GM10248 (cell line): ENCODE measurements around the gene ENPEP.
"Not testable (repeated sequence)": the region's sequence is repeated elsewhere in the genome, so short reads cannot be mapped to it uniquely, and the experiment has no call there.

Source experiments
- CTCF ChIA-PET: fragments of 300-600 bp; sonication (Branson Sonifier 250); formaldehyde crosslinking; extraction: SDS; loops from one replicate; lab custom pipeline; 2021; ENCODE audit warnings: antibody characterized with exemption; lab: Yijun Ruan, JAX
- POLR2A ChIA-PET: fragments of 350-650 bp; sonication (Branson Sonifier 250); formaldehyde crosslinking; extraction: SDS; loops from one replicate; lab custom pipeline; 2020; ENCODE audit warnings: antibody characterized with exemption; lab: Yijun Ruan, JAX
- DNase-seq: peaks from one replicate; pipeline ENCODE4 v3.0.0; 2012; ENCODE audit errors: extremely low spot score
- TF ChIP-seq, protein P1 (sequence below): IDR thresholded peaks from 2 replicates; pipeline ENCODE4 v1.5.1; 2012; ENCODE audit warnings: mild to moderate bottlenecking, low read depth; ENCODE audit errors: extremely low read depth, missing control alignments, control extremely low read depth

The ENPEP gene, protein sequence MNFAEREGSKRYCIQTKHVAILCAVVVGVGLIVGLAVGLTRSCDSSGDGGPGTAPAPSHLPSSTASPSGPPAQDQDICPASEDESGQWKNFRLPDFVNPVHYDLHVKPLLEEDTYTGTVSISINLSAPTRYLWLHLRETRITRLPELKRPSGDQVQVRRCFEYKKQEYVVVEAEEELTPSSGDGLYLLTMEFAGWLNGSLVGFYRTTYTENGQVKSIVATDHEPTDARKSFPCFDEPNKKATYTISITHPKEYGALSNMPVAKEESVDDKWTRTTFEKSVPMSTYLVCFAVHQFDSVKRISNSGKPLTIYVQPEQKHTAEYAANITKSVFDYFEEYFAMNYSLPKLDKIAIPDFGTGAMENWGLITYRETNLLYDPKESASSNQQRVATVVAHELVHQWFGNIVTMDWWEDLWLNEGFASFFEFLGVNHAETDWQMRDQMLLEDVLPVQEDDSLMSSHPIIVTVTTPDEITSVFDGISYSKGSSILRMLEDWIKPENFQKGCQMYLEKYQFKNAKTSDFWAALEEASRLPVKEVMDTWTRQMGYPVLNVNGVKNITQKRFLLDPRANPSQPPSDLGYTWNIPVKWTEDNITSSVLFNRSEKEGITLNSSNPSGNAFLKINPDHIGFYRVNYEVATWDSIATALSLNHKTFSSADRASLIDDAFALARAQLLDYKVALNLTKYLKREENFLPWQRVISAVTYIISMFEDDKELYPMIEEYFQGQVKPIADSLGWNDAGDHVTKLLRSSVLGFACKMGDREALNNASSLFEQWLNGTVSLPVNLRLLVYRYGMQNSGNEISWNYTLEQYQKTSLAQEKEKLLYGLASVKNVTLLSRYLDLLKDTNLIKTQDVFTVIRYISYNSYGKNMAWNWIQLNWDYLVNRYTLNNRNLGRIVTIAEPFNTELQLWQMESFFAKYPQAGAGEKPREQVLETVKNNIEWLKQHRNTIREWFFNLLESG

DNA sequence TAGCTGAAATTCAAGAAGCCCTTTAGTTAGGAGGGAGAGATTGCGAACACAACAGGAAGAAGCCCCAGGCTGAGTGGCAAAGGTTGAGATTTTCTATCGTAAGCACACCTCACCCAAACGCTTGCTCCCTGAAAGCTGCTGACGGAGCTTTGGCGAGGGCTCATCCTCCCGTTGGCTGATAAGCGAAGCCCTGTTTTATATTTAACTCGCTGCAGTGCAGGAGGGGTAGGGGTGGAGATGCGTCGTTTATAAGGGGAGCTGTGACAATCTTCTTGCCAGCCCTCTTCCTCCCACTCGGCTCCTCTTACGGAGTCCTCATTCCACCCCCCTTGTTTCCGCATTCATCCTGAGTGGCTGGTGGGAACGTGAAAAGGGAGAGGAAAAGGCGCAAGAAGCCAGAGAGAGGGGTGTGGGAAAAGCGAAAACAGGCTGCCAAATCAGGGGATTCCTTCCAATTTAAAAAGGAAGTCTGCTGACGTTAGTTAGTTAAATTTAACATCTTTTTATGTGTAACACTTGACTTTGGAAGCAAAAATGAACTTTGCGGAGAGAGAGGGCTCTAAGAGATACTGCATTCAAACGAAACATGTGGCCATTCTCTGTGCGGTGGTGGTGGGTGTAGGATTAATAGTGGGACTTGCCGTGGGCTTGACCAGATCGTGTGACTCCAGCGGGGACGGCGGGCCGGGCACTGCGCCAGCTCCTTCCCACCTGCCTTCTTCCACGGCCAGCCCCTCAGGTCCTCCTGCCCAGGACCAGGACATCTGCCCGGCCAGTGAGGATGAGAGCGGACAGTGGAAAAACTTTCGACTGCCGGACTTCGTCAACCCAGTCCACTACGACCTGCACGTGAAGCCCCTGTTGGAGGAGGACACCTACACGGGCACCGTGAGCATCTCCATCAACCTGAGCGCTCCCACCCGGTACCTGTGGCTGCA, at the start of gene ENPEP:
ENPEP (plus strand) TSS at position 275 of the 938 bp plus-strand sequence; CDS start at position 535, 260 bp downstream.
- no peak for DNase-seq
- ChIA-PET POLR2A (no interaction called here), CTCF (interaction anchor here (0.7 to 1.2 kb wide), 5 partner anchors 8 to 40 kb away, joined by 3 read pairs; no protein-coding TSS in a partner anchor)
- TF ChIP-seq, protein P1, sequence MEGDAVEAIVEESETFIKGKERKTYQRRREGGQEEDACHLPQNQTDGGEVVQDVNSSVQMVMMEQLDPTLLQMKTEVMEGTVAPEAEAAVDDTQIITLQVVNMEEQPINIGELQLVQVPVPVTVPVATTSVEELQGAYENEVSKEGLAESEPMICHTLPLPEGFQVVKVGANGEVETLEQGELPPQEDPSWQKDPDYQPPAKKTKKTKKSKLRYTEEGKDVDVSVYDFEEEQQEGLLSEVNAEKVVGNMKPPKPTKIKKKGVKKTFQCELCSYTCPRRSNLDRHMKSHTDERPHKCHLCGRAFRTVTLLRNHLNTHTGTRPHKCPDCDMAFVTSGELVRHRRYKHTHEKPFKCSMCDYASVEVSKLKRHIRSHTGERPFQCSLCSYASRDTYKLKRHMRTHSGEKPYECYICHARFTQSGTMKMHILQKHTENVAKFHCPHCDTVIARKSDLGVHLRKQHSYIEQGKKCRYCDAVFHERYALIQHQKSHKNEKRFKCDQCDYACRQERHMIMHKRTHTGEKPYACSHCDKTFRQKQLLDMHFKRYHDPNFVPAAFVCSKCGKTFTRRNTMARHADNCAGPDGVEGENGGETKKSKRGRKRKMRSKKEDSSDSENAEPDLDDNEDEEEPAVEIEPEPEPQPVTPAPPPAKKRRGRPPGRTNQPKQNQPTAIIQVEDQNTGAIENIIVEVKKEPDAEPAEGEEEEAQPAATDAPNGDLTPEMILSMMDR: no peak

DNA sequence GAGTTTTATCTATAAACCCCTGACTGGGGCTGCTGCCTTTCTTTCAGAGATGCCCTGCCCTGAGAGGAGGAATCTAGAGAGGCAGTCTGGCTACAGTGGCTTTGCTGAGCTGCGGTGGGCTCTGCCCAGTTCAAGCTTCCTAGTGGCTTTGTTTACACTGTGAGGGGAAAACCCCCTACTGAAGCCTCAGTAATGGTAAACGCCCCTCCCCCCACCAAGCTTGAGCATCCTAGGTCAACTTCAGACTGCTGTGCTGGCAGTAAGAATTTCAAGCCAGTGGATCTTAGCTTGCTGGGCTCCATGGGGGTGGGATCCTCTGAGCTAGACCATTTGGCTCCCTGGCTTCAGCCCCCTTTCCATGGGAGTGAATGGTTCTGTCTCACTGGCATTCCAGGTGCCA, 44.1 kb upstream of the ENPEP start:
- POLR2A ChIA-PET, DNase-seq, CTCF ChIA-PET: not testable (repeated sequence)

DNA sequence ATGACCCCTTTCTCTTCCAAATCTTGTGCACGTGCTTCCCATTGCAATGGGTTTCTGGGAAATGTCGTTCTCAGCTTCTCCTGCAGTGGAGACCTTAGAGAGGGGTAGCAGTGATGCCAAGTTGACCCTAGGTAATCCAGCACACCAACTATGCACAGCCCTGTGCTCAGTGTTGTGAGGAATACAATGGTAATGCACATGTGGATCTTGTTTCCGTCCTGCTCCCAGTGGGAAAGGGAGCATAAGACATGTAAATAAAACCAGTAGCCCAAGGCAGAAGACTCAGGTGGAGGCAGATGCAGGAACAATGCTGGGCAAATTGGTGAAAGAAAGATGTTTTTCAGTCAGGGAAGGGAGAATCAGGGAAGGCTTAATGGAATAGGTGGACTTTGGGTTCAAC, 38.7 kb upstream of the ENPEP start:
- POLR2A ChIA-PET, DNase-seq, CTCF ChIA-PET: not testable (repeated sequence)

DNA sequence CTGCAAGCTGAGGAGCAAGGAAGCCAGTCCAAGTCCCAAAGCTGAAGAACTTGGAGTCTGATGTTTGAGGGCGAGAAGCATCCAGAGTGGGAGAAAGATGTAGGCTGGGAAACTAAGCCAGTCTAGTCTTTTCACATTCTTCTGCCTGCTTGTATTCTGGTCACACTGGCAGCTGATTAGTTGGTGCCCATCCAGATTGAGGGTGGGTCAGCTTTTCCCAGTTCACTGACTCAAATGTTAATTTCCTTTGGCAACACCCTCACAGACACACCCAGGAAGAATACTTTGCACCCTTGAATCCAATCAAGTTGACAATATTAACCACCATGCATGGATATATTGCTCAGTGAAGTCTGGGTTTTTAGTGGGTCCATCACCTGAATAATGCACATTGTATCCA, 36.7 kb upstream of the ENPEP start:
- POLR2A ChIA-PET, DNase-seq, CTCF ChIA-PET: not testable (repeated sequence)

DNA sequence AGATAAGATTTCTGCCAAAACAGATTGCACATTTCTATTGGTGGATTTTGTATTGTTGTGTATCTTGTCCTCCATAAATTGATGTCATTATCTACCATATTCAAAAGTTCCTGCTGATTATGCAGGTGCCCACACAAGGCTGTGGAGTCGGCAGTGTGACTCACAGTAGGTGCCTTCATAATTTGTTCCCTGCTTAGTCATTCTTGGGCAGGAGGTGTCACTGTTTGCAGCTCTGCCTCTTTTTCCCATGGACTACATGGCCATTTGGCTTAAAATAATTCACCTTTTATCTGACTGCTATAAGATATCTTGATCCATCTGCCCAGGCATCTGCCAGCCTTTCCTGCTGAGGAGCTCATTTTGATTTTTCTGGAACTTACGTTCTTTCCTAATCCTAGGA, 33.6 kb upstream of the ENPEP start:
- DNase-seq: no peak
- CTCF ChIA-PET: no interaction called here
- POLR2A ChIA-PET: no interaction called here
- TF ChIP-seq, protein P1: no peak

DNA sequence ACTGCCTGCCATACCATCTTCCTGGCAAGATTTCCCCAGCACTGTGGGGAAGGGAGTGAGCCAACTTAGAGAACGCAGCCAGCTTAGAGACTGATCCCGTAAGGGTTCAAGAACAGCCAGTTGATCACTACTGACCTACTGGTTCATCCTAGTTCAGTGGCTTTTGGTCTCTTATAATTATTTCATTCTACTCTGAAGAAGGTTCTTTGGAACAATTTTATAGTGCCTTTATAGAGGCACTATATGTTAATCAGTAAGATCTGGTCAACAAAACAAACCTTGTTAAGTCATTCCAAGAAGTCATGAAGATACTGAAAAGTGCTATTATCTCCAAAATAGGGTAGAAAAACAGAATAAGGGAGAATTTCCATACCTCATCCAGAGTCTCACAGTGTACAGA, 33.2 kb upstream of the ENPEP start:
- ChIA-PET CTCF (no interaction called here), POLR2A (no interaction called here)
- DNase-seq: no peak
- TF ChIP-seq, protein P1: no peak

DNA sequence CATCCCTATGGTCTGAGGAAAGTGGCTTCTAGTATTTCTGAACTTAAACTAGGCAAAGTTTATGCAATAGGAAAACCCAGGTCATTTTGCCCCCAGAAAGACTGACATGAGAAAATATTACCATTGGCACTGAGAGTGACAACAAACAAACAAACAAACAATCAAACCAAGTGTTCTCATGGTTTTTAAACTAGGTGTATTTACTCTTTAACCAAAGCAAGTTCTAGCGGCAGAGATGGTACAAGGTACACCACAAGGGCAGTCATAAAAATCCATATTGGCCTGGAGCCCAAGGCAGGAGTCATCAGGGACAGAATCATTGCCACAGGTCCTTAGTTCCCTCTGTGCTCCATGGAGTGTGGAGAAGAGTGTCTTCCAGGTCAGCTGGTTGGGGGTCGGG, 26.0 kb upstream of the ENPEP start:
- ChIA-PET CTCF (interaction anchor here (0.7 kb wide), 1 partner anchor 12 kb away, joined by 3 read pairs; no protein-coding TSS in a partner anchor), POLR2A (no interaction called here)
- DNase-seq: no peak
- TF ChIP-seq, protein P1: no peak
